Measurements from ENCODE around the gene GNB3.

DNA sequence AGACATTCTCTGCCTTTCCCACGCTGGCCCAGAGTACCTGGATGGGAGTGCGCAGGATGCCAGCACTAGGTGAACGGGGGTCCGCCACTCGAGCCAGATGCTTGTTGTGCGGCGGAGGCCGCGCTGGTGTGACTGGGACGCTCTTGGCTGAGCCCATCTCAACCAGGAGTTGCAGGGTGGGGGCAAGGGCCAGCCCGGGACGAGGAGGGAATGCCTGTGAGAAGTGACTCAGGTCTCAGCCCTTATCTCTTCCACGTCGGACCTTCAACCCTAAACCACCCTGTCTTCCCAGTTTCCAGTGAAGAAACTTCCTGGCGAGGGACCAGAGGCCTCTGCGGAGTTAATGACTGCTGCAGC, 10.0 kb downstream of the GNB3 start:
- TF ChIP-seq POLR2A (IDR thresholded peaks at IDR 0.05): no peak
- TF ChIP-seq, protein P1, sequence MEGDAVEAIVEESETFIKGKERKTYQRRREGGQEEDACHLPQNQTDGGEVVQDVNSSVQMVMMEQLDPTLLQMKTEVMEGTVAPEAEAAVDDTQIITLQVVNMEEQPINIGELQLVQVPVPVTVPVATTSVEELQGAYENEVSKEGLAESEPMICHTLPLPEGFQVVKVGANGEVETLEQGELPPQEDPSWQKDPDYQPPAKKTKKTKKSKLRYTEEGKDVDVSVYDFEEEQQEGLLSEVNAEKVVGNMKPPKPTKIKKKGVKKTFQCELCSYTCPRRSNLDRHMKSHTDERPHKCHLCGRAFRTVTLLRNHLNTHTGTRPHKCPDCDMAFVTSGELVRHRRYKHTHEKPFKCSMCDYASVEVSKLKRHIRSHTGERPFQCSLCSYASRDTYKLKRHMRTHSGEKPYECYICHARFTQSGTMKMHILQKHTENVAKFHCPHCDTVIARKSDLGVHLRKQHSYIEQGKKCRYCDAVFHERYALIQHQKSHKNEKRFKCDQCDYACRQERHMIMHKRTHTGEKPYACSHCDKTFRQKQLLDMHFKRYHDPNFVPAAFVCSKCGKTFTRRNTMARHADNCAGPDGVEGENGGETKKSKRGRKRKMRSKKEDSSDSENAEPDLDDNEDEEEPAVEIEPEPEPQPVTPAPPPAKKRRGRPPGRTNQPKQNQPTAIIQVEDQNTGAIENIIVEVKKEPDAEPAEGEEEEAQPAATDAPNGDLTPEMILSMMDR (IDR thresholded peaks at IDR 0.05): no peak

All from thyroid gland (tissue), 4 donors.